Neuron (in vitro differentiated cells): Measurements from ENCODE around the gene NDUFB10.

Experiments
- H2AFZ ChIP-seq: one replicate; pipeline ENCODE4 v1.6.1; 2013; ENCODE audit warnings: low read depth, mild to moderate bottlenecking, inconsistent platforms, low read length, moderate library complexity
- H3K27me3 ChIP-seq: one replicate; pipeline ENCODE4 v1.6.1; 2013; ENCODE audit warnings: low read length; ENCODE audit not compliant: insufficient read depth
- H3K36me3 ChIP-seq: one replicate; pipeline ENCODE4 v1.6.1; 2013; ENCODE audit warnings: low read length; ENCODE audit not compliant: insufficient read depth
- H3K4me1 ChIP-seq: one replicate; pipeline ENCODE4 v1.6.1; 2013; ENCODE audit warnings: low read length; ENCODE audit not compliant: insufficient read depth
- H3K4me3 ChIP-seq: 2 replicates; pipeline ENCODE4 v1.5.1; 2013; ENCODE audit warnings: mild to moderate bottlenecking, low read length, moderate library complexity
- H3K9me3 ChIP-seq: one replicate; pipeline ENCODE4 v1.6.1; 2013; ENCODE audit warnings: low read length

Gene NDUFB10

GRCh38 chr16:1974157-1975070 lies 15.1 kb downstream of the NDUFB10 start:
- Histone ChIP-seq H3K27me3 (no peaks in the 10 kb centered on the region), H3K4me3 (no peak overlapping the region), H3K9me3 (no peaks in the 10 kb centered on the region), H2AFZ (no peak overlapping the region), H3K36me3 (peaks cover 43% of the 10 kb centered on the region), H3K4me1 (peaks cover 10% of the 10 kb centered on the region)

DNA sequence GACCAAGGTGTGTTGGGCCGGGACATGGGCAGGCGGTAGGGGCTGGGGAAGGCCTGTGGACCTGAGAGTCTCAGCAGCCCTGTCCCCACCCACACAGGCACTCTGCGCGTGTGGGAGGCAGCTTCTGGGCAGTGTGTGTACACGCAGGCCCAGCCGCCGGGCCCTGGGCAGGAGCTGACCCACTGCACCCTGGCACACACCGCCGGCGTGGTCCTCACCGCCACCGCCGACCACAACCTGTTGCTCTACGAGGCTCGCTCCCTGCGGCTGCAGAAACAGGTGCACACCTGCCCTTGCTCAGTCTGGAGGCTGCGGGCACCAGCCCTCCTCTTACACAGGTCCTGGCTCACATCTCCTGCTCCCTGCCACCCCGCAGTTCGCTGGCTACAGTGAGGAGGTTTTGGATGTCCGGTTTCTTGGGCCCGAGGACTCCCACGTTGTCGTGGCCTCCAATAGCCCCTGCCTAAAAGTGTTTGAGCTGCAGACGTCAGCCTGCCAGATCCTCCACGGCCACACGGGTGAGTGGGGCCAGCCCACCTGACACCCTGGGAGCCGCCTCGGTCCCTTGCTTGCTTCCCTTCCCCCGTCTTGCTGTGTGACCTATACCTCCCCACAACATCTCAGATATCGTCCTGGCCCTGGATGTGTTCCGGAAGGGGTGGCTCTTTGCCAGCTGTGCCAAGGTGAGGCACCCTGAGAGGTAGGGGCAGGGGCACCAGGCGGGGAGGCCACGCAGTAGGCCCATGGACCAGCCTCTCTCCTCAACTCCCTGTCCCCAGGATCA lies 16.3 kb downstream of the NDUFB10 start:
- Histone ChIP-seq H3K27me3 (no peaks in the 10 kb centered on the region), H3K4me3 (no peak overlapping the region), H3K9me3 (no peaks in the 10 kb centered on the region), H3K4me1 (peaks cover 10% of the 10 kb centered on the region), H3K36me3 (peaks cover 47% of the 10 kb centered on the region), H2AFZ (no peak overlapping the region)

DNA sequence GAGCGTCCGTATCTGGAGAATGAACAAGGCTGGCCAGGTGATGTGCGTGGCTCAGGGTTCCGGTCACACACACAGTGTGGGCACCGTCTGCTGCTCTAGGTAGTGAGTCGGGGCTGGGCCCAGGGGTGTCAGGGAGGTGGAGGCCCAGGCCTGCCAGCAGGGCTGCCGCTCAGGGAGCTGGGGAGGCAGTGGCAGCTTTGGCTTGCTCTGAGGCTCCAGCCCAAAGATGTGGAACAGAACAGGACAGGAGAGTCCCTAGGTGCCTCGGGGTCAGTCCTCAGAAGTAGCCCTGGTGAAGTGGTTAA lies 16.8 kb downstream of the NDUFB10 start:
- peaks cover 47% of the 10 kb centered on the region for H3K36me3 ChIP-seq
- peaks cover 7% of the 10 kb centered on the region for H3K4me1 ChIP-seq
- no peaks in the 10 kb centered on the region for H3K9me3 ChIP-seq
- no peak overlapping the region for H3K4me3 ChIP-seq
- no peak overlapping the region for H2AFZ ChIP-seq
- H3K27me3 ChIP-seq = no peaks in the 10 kb centered on the region

DNA sequence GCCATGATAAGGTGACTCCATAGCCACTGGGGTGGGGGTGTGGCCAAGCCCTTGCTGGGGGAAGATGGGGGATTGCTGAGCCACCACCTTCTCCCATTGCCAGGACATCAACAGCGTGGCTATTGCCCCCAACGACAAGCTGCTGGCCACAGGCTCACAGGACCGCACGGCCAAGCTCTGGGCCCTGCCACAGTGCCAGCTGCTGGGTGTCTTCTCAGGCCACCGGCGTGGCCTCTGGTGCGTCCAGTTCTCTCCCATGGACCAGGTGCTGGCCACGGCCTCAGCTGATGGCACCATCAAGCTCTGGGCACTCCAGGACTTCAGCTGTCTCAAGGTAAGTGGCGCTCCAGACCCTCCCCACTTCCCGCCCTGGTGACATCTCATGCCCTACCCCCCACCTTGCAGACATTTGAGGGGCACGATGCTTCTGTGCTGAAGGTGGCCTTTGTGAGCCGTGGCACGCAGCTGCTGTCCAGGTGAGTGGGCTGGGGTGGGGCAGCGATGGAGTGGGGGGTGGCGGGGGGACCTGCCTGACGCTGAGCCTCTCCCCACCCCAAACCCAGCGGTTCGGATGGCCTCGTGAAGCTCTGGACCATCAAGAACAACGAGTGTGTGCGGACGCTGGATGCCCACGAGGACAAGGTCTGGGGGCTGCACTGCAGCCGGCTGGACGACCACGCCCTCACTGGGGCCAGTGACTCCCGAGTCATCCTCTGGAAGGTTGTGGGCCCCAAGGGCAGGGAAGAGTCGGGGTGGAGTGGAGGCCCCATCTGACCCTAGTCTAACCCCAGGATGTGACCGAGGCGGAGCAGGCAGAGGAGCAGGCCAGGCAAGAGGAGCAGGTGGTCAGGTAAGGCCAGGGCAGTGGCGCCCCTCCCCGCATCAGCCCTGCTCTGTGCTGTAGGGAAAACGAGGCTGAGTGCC lies 17.9 kb downstream of the NDUFB10 start:
- no peak overlapping the region for H3K4me3 ChIP-seq
- H3K4me1 ChIP-seq = peaks cover 17% of the 10 kb centered on the region
- H3K27me3 ChIP-seq = no peaks in the 10 kb centered on the region
- H3K36me3 ChIP-seq = peaks cover 47% of the 10 kb centered on the region
- H3K9me3 ChIP-seq = no peaks in the 10 kb centered on the region
- H2AFZ ChIP-seq = no peak overlapping the region

GRCh38 chr16:1977875-1978268 lies 18.5 kb downstream of the NDUFB10 start:
- H3K27me3 ChIP-seq = no peaks in the 10 kb centered on the region
- H3K9me3 ChIP-seq = no peaks in the 10 kb centered on the region
- H3K4me3 ChIP-seq = no peak overlapping the region
- no peak overlapping the region for H2AFZ ChIP-seq
- H3K4me1 ChIP-seq = peaks cover 15% of the 10 kb centered on the region
- H3K36me3 ChIP-seq = peaks cover 47% of the 10 kb centered on the region

DNA sequence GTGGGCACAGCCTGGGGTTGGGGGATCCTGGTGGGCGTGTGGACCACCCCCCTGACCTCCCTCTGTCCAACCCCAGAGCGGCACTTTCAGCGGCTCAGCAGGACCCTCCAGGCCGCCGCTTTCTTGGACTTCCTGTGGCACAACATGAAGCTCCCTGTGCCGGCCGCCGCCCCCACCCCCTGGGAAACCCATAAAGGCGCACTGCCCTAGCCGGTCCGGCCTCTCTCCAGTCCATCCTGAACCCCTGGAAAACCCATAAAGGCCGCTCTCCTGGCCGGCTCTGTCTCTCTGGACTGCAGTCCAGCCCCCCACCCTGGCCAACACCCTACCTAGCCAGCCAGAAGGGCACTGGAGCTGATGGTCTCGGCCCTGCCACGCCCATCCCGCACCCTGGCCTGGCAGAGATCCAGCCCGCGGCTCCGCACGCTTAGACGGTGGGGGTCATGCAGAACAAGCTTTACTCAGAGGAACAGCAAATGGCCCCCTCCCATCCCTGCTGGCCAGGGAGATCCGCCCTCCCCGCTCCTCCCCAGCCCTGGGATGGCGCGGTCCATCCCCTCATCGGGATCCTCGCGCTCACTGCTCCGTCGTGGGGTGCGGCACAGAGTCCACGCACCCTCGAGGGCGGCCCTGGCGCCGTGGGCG lies 19.3 kb downstream of the NDUFB10 start:
- Histone ChIP-seq H3K4me1 (peaks cover 19% of the 10 kb centered on the region), H3K27me3 (no peaks in the 10 kb centered on the region), H3K36me3 (peaks cover 47% of the 10 kb centered on the region), H3K4me3 (no peak overlapping the region), H2AFZ (no peak overlapping the region), H3K9me3 (no peaks in the 10 kb centered on the region)

DNA sequence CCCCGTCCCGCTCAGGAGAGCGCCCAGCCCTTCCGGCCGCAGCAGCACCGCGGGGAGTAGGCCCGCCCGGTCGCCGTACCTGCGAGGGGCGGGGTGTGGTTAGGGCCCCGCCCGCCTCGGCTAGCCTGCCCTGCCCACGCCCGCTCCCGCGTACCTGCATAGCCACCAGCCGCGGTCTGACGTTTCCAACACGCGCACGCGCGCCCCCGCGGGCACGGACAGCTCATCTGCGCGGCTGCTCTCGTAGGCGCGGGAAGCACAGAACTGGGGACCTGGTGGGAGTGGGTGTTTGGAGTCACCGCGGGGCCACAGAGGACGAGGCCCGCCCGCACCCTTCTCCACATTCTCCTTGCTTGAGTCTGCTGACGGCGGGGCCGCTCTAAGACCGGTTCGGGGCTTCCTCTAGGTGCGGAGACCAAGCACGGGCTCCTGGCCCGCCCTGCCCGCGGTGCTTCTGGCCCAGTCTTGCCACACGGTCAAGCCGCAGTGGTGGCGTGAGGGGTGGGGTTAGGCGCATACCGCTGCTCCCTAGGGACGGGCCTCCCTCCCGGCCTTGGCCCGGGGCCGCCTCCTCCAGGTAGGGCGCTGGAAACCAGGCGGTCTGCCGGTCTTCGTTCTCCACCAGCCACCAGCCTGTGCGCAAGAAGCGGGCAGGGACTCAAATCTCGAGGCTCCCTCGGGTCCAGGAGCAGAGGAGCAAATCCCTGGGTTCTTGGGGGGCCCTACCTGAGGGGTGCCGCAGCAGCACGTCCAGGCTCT lies 20.1 kb downstream of the NDUFB10 start:
- no peaks in the 10 kb centered on the region for H3K27me3 ChIP-seq
- H3K36me3 ChIP-seq = peaks cover 47% of the 10 kb centered on the region
- H3K4me3 ChIP-seq = no peak overlapping the region
- H3K9me3 ChIP-seq = no peaks in the 10 kb centered on the region
- H2AFZ ChIP-seq = no peak overlapping the region
- H3K4me1 ChIP-seq = peaks cover 20% of the 10 kb centered on the region

- H2AFZ ChIP-seq = no peak overlapping the region
- no peaks in the 10 kb centered on the region for H3K27me3 ChIP-seq
- H3K9me3 ChIP-seq = no peaks in the 10 kb centered on the region
- H3K36me3 ChIP-seq = peaks cover 42% of the 10 kb centered on the region
- peaks cover 26% of the 10 kb centered on the region for H3K4me1 ChIP-seq
- no peak overlapping the region for H3K4me3 ChIP-seq
Measured at GRCh38 chr16:1980030-1980769, 20.9 kb downstream of the NDUFB10 start.

DNA sequence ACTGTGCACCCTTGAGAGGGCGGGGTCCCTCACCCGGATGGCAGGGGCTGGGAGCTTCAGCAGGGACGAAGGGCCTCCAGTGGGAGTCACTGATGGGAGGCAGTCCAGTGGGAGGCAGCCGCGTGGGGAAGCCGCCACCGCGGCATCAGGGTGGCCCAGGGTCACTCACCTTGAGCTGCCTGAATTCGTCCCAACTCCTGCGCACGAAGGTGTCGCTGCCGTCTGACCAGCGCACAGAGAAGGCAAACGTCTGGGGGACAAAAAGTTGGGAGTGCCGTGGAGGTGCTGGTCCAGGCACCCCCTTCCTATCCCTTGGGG lies 21.4 kb downstream of the NDUFB10 start:
- Histone ChIP-seq H3K27me3 (no peaks in the 10 kb centered on the region), H3K4me1 (peaks cover 32% of the 10 kb centered on the region), H3K4me3 (no peak overlapping the region), H3K9me3 (no peaks in the 10 kb centered on the region), H3K36me3 (peaks cover 38% of the 10 kb centered on the region), H2AFZ (no peak overlapping the region)

- Histone ChIP-seq H3K9me3 (no peaks in the 10 kb centered on the region), H3K4me3 (no peak within 1 kb of the TSS), H3K36me3 (peaks cover 38% of the 10 kb centered on the region), H3K4me1 (peaks cover 32% of the 10 kb centered on the region), H3K27me3 (no peaks in the 10 kb centered on the region), H2AFZ (no peak within 1 kb of the TSS)
Measured at GRCh38 chr16:1981398-1981836, 22.1 kb downstream of the NDUFB10 start, which contains the start of gene NOXO1. TSS of gene NOXO1 (minus strand) at chr16:1981469. CDS start at chr16:1981179, 290 bp downstream.

DNA sequence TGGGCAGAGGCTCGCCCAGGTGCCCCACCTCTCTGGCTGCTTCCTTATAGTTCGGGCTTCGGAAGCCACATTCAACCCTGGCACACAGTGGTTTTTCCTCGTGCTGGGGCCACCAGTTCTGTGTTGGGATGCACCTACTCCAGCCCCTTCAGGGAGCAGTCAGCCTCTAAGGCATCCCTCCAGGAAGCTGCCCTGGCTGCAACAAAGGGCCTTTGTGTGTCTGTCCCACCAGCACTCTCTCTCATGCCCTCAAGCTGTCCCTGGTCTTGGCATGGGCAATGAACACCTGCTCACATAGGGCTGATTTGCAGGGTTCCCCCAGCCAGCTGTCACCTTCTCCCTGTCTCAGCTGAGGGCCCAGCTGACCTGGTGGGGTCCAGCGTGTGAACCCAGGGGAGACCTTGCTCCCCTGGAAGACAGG lies 22.7 kb downstream of the NDUFB10 start:
- peaks cover 38% of the 10 kb centered on the region for H3K36me3 ChIP-seq
- no peak overlapping the region for H2AFZ ChIP-seq
- no peaks in the 10 kb centered on the region for H3K9me3 ChIP-seq
- peaks cover 32% of the 10 kb centered on the region for H3K4me1 ChIP-seq
- no peak overlapping the region for H3K4me3 ChIP-seq
- H3K27me3 ChIP-seq = no peaks in the 10 kb centered on the region
